KOPT-K1 (cell line): ENCODE measurements around the gene IQCN.

Experiments
- H3K27ac ChIP-seq: fragments of 200-600 bp; sonication (generic); 2 replicates; pipeline ENCODE4 v1.5.1; 2016; ENCODE audit warnings: antibody characterized with exemption, mild to moderate bottlenecking, low read depth, low read length; ENCODE audit not compliant: poor library complexity, severe bottlenecking
- H3K36me3 ChIP-seq: fragments of 200-600 bp; sonication (generic); 2 replicates; pipeline ENCODE4 v1.5.1; 2017; ENCODE audit warnings: antibody characterized with exemption, mild to moderate bottlenecking, low read length, moderate library complexity; ENCODE audit not compliant: insufficient read depth
- H3K9me3 ChIP-seq: fragments of 200-600 bp; sonication (generic); 2 replicates; pipeline ENCODE4 v1.5.1; 2017; ENCODE audit warnings: antibody characterized with exemption, low read length, mild to moderate bottlenecking; ENCODE audit not compliant: insufficient read depth, poor library complexity, severe bottlenecking

Gene IQCN

GRCh38 chr19:18293642-18294466 lies 19.6 kb upstream of the IQCN start:
- no peaks in the 10 kb centered on the region for H3K36me3 ChIP-seq
- peak overlapping the region; percentile 99 for H3K27ac ChIP-seq
- H3K9me3 ChIP-seq, result no peaks in the 10 kb centered on the region

DNA sequence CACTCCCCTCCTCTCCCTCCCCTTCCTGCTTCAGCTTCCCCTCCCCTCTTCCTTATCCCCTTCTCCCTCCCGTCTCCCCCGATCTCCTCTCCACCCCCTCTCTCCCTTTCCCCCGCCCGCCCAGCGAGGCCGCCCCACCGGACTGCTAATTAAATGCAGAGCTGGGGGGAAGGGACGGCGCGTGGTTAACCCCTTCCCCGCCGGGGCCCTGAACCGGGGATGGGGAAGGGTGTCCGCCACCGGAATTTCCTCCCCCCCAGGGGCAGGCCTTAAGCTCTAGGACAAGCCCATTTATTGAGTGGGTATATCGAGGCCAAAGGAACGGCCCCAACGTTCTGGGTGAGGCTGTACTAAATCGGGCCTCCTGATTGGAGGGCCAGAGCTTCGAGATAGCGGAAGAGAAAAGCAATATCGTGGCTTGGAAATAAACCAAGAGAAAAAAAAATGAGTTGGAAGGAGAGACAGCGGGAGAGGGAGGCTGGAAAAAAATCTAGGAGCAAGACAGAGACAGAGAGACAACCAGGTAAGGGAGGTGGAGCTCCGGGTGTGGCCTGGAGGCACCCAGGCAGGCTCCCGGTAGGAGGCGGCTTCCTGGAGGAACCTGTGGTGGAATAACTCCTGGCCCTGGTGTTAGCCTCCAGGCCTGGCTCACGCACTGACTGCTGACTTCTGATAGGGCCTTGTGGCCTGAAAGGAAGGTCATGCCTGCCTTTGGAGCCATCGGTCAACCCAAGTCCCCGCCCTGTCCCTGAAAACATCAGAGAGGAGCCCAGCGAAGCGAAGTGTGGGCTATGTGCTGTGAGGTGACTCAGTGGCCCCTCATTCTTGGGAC lies 18.8 kb upstream of the IQCN start:
- no peaks in the 10 kb centered on the region for H3K36me3 ChIP-seq
- peak overlapping the region; percentile 99 for H3K27ac ChIP-seq
- H3K9me3 ChIP-seq, result no peaks in the 10 kb centered on the region

DNA sequence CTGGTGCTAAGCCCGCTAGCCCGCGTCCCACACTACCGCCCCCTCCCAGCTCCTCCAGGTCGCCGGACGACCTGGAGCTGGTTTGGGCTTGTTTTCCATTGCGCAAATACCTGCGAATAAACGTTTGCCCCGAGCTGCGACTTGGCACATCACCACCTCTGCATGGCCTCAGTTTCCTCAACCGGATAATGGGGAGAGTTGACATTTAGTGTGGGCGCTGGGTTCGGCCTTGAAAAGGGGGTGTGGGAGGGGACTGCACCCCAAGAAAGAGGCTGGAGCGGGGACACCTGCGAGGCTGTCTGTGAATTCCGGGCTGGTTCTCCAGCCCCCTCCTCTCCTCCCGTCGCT lies 18.2 kb upstream of the IQCN start:
- Histone ChIP-seq H3K27ac (peak overlapping the region; percentile 99), H3K9me3 (no peaks in the 10 kb centered on the region), H3K36me3 (no peaks in the 10 kb centered on the region)

DNA sequence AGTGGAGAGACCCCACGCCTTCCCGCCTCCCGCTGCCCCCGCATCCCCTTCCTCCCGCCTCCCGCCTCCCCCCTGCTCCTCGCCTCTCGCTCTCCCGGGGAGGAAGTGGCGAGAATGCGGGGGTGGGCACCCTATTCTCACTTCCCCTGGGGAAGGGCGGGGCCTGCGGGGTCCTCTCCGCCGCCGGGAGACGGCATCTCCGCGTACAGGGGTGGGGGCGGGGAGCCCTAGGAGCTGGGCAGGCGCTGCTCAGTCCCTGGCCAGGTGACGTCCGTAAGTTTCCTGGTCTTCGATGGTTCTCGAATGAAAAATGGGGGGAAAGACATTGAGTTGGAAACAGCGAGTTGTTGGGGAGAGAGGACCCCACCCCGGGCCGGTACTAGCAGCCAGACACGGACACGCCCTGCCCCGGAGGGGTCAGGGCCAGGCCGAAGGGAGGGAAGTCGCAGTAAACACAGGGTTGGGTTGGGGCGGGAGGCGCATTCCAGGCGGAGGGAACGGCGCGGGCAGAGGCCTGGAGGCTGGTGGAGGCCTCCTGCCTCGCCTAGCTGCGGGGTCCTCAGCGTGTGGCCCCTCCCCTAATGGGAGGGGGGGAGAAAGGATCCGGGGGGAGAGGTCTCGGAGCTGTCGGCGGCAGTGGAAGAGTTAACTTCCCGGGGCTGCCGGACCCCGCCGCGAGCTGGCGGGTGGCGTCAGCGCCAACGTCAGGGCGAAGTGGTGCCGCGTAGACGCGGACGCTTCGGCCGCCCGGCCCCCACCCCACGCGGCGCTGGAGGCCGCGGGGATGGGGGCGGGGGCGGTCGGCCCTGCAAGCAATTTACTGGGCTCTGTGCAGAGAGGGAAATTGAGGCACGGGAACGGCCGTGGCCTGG lies 17.6 kb upstream of the IQCN start:
- Histone ChIP-seq H3K27ac (peak overlapping the region; percentile 99), H3K9me3 (no peaks in the 10 kb centered on the region), H3K36me3 (no peaks in the 10 kb centered on the region)

GRCh38 chr19:18291019-18291524 lies 16.8 kb upstream of the IQCN start:
- Histone ChIP-seq H3K9me3 (no peaks in the 10 kb centered on the region), H3K27ac (peak overlapping the region; percentile 99), H3K36me3 (no peaks in the 10 kb centered on the region)

- no peaks in the 10 kb centered on the region for H3K9me3 ChIP-seq
- no peaks in the 10 kb centered on the region for H3K36me3 ChIP-seq
- peak overlapping the region; percentile 99 for H3K27ac ChIP-seq
Observed at GRCh38 chr19:18290302-18291018, 16.2 kb upstream of the IQCN start.

GRCh38 chr19:18289471-18290301 lies 15.4 kb upstream of the IQCN start:
- H3K36me3 ChIP-seq, result no peaks in the 10 kb centered on the region
- peak overlapping the region; percentile 99 for H3K27ac ChIP-seq
- H3K9me3 ChIP-seq, result no peaks in the 10 kb centered on the region

GRCh38 chr19:18287836-18288772 lies 13.9 kb upstream of the IQCN start:
- Histone ChIP-seq H3K36me3 (no peaks in the 10 kb centered on the region), H3K27ac (peak overlapping the region; percentile 30), H3K9me3 (no peaks in the 10 kb centered on the region)

- no peaks in the 10 kb centered on the region for H3K9me3 ChIP-seq
- H3K36me3 ChIP-seq, result no peaks in the 10 kb centered on the region
- peak overlapping the region; percentile 17 for H3K27ac ChIP-seq
Observed at GRCh38 chr19:18286973-18287635, 12.9 kb upstream of the IQCN start.

- H3K27ac ChIP-seq, result peak overlapping the region; percentile 76
- H3K36me3 ChIP-seq, result no peaks in the 10 kb centered on the region
- no peaks in the 10 kb centered on the region for H3K9me3 ChIP-seq
Observed at GRCh38 chr19:18284712-18285360, 10.6 kb upstream of the IQCN start.

- H3K27ac ChIP-seq, result no peak overlapping the region
Observed at GRCh38 chr19:18283338-18283737, 9.1 kb upstream of the IQCN start.

GRCh38 chr19:18282788-18283141 lies 8.5 kb upstream of the IQCN start:
- H3K9me3 ChIP-seq, result no peaks in the 10 kb centered on the region
- peaks cover 16% of the 10 kb centered on the region for H3K36me3 ChIP-seq
- peak overlapping the region; percentile 98 for H3K27ac ChIP-seq

More at GRCh38 chr19:18283338-18283737, 9.1 kb upstream of the IQCN start:
- Histone ChIP-seq H3K36me3 (peaks cover 10% of the 10 kb centered on the region), H3K9me3 (no peaks in the 10 kb centered on the region)
